Liver (tissue), 3 donors: ENCODE results near the gene TTC34.
"Not testable (repeated sequence)": the region's sequence is repeated elsewhere in the genome, so short reads cannot be mapped to it uniquely, and the experiment has no call there.

ENCODE experiments used
- EGR1 ChIP-seq, 2 donors: IDR thresholded peaks; 2 replicates each; pipeline ENCODE4 v1.6.1; 2016 to 2018; ENCODE audit warnings: antibody characterized with exemption in 2 of 2, low read depth in 2 of 2
- GABPA ChIP-seq, 2 donors: IDR thresholded peaks in 1 of 2; conservative IDR thresholded peaks in 1 of 2; 2 replicates each; pipeline ENCODE4 v1.6.1; 2016; ENCODE audit warnings: antibody characterized with exemption in 2 of 2, mild to moderate bottlenecking in 1 of 2, moderate library complexity in 1 of 2
- JUND ChIP-seq, 2 donors: IDR thresholded peaks; 2 replicates each; pipeline ENCODE4 v1.6.1; 2016; ENCODE audit warnings: antibody characterized with exemption in 2 of 2
- MAX ChIP-seq: IDR thresholded peaks from 2 replicates; pipeline ENCODE4 v1.6.1; 2016; ENCODE audit warnings: antibody characterized with exemption
- NR2F2 ChIP-seq: IDR thresholded peaks from 2 replicates; pipeline ENCODE4 v1.6.1; 2016; ENCODE audit warnings: antibody characterized with exemption
- SP1 ChIP-seq: IDR thresholded peaks from 2 replicates; pipeline ENCODE4 v1.6.1; 2018; ENCODE audit warnings: antibody characterized with exemption, mild to moderate bottlenecking
- TAF1 ChIP-seq: conservative IDR thresholded peaks from 2 replicates; pipeline ENCODE4 v1.6.1; 2016; ENCODE audit warnings: antibody characterized with exemption, mild to moderate bottlenecking
- YY1 ChIP-seq: IDR thresholded peaks from 2 replicates; pipeline ENCODE4 v1.6.1; 2016; ENCODE audit warnings: antibody characterized with exemption, mild to moderate bottlenecking
- TF ChIP-seq, protein P1 (sequence below): fragments of 150-350 bp; IDR thresholded peaks from 2 replicates; pipeline ENCODE4 v1.5.1; 2017; ENCODE audit warnings: improper control_type of control experiment, low read depth, low read length; ENCODE audit not compliant: missing input control
- TF ChIP-seq, protein P2 (sequence below): IDR thresholded peaks from 2 replicates; pipeline ENCODE4 v1.6.1; 2016; ENCODE audit warnings: antibody characterized with exemption
- donor health status: healthy.
- donor health status: healthy.

DNA sequence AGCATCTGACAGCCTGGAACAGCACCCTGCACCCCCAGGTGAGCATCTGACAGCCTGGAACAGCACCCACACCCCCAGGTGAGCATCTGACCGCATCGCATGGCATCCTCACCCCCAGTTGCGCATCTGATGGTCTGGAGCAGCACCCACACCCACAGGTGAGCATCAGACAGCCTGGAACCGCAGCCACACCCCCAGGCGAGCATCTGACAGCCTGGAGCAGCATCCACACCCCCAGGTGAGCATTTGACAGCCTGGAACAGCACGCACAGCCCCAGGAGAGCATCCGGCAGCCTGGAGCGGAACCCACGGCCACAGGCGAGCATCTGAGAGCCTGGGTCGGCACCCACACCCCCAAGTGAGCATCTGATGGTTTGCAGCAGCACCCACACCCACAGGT, 118.6 kb downstream of the TTC34 start:
- TF ChIP-seq, protein P1, sequence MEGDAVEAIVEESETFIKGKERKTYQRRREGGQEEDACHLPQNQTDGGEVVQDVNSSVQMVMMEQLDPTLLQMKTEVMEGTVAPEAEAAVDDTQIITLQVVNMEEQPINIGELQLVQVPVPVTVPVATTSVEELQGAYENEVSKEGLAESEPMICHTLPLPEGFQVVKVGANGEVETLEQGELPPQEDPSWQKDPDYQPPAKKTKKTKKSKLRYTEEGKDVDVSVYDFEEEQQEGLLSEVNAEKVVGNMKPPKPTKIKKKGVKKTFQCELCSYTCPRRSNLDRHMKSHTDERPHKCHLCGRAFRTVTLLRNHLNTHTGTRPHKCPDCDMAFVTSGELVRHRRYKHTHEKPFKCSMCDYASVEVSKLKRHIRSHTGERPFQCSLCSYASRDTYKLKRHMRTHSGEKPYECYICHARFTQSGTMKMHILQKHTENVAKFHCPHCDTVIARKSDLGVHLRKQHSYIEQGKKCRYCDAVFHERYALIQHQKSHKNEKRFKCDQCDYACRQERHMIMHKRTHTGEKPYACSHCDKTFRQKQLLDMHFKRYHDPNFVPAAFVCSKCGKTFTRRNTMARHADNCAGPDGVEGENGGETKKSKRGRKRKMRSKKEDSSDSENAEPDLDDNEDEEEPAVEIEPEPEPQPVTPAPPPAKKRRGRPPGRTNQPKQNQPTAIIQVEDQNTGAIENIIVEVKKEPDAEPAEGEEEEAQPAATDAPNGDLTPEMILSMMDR: not testable (repeated sequence)
- TF ChIP-seq JUND (IDR thresholded peaks at IDR 0.05); GABPA (IDR thresholded peaks at IDR 0.05 in 1 of 2, conservative IDR thresholded peaks at IDR 0.05 in 1 of 2); TAF1; NR2F2; SP1; EGR1 (IDR thresholded peaks at IDR 0.05; ENCODE audit: low read depth in 2 of 2); YY1; MAX: not testable (repeated sequence)
- TF ChIP-seq, protein P2, sequence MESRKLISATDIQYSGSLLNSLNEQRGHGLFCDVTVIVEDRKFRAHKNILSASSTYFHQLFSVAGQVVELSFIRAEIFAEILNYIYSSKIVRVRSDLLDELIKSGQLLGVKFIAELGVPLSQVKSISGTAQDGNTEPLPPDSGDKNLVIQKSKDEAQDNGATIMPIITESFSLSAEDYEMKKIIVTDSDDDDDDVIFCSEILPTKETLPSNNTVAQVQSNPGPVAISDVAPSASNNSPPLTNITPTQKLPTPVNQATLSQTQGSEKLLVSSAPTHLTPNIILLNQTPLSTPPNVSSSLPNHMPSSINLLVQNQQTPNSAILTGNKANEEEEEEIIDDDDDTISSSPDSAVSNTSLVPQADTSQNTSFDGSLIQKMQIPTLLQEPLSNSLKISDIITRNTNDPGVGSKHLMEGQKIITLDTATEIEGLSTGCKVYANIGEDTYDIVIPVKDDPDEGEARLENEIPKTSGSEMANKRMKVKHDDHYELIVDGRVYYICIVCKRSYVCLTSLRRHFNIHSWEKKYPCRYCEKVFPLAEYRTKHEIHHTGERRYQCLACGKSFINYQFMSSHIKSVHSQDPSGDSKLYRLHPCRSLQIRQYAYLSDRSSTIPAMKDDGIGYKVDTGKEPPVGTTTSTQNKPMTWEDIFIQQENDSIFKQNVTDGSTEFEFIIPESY: not testable (repeated sequence)
